CD14-positive monocyte (primary cell): ENCODE results near the gene ATP6V1G1. TPM values are rescaled to one million over a fixed set of nuclear protein-coding genes. Genes with fewer than 3 reads are reported as not detected.

Experiments
- DNase-seq, 3 donors: peaks; one replicate each; pipeline ENCODE4 v3.0.0-alpha.2; 2011 to 2022
- H2AFZ ChIP-seq: 2 replicates; pipeline ENCODE4 v1.6.0; 2012; ENCODE audit warnings: mild to moderate bottlenecking, low read depth, low read length, inconsistent platforms; ENCODE audit not compliant: insufficient read depth, poor library complexity, severe bottlenecking
- H3K27ac ChIP-seq, 2 donors: 1 replicate in 1 of 2; 2 replicates in 1 of 2; pipeline ENCODE4 v1.5.1; 2012 to 2013; ENCODE audit warnings: low read length in 2 of 2, control low read depth in 1 of 2, inconsistent platforms in 1 of 2, low read depth in 1 of 2, mild to moderate bottlenecking in 1 of 2
- H3K27me3 ChIP-seq, 2 donors: one replicate each; pipeline versions ENCODE4 v1.6.0 to v1.6.1; 2011 to 2013; ENCODE audit warnings: low read length in 2 of 2; ENCODE audit not compliant: control insufficient read depth in 2 of 2, insufficient read depth in 2 of 2
- H3K36me3 ChIP-seq, 2 donors: replicated peaks in 1 of 2; 1 replicate in 1 of 2; 2 replicates in 1 of 2; pipeline versions ENCODE4 v1.5.1 to v1.6.1; 2012 to 2013; ENCODE audit warnings: low read length in 2 of 2, control low read depth in 1 of 2, inconsistent platforms in 1 of 2, mild to moderate bottlenecking in 1 of 2; ENCODE audit not compliant: insufficient read depth in 2 of 2, control insufficient read depth in 1 of 2
- H3K4me1 ChIP-seq, 2 donors: 1 replicate in 1 of 2; 2 replicates in 1 of 2; pipeline versions ENCODE4 v1.5.1 to v1.6.1; 2012 to 2013; ENCODE audit warnings: low read length in 2 of 2, control low read depth in 1 of 2, inconsistent platforms in 1 of 2, mild to moderate bottlenecking in 1 of 2, moderate library complexity in 1 of 2; ENCODE audit not compliant: insufficient read depth in 2 of 2, control insufficient read depth in 1 of 2
- H3K4me2 ChIP-seq: replicated peaks from 2 replicates; pipeline ENCODE3; 2012; ENCODE audit warnings: low read length, moderate library complexity, mild to moderate bottlenecking; ENCODE audit not compliant: poor library complexity, severe bottlenecking; ENCODE audit errors: extremely low read depth
- H3K4me3 ChIP-seq, 3 experiments: fragments of 200-600 bp in 1 of 3; sonication (generic) in 1 of 3; replicated peaks in 1 of 3; 1 replicate in 2 of 3; 2 replicates in 1 of 3; pipeline ENCODE4 v1.5.1; 2011 to 2013; ENCODE audit warnings: low read length in 3 of 3, mild to moderate bottlenecking in 3 of 3, control low read depth in 2 of 3, low read depth in 2 of 3, inconsistent platforms in 1 of 3, moderate library complexity in 1 of 3
- H3K79me2 ChIP-seq: 2 replicates; pipeline ENCODE4 v1.6.0; 2012; ENCODE audit warnings: mild to moderate bottlenecking, control low read depth, inconsistent platforms, low read length, moderate library complexity; ENCODE audit not compliant: insufficient read depth
- H3K9ac ChIP-seq: 2 replicates; pipeline ENCODE4 v1.6.0; 2017; ENCODE audit warnings: low read length, mild to moderate bottlenecking; ENCODE audit not compliant: insufficient read depth, poor library complexity, severe bottlenecking
- H3K9me3 ChIP-seq, 2 donors: replicated peaks in 1 of 2; 1 replicate in 1 of 2; 2 replicates in 1 of 2; pipeline versions ENCODE4 v1.5.1 to v1.6.1; 2012 to 2013; ENCODE audit warnings: low read length in 2 of 2, control low read depth in 1 of 2; ENCODE audit not compliant: control insufficient read depth in 1 of 2, insufficient read depth in 1 of 2
- H4K20me1 ChIP-seq: 2 replicates; pipeline ENCODE4 v1.6.0; 2012; ENCODE audit warnings: mild to moderate bottlenecking, low read length, control low read depth, moderate library complexity; ENCODE audit not compliant: insufficient read depth
- H3K27ac Mint-ChIP-seq, 7 donors: one replicate each; pipeline ENCODE4 v1.8.0; 2020; ENCODE audit warnings: mild to moderate bottlenecking in 7 of 7, mixed read lengths in 7 of 7, moderate library complexity in 6 of 7, inconsistent platforms in 2 of 7
- H3K27me3 Mint-ChIP-seq, 3 donors: one replicate each; pipeline ENCODE4 v1.8.0; 2021 to 2022; ENCODE audit warnings: low read depth in 3 of 3, mild to moderate bottlenecking in 3 of 3, mixed read lengths in 3 of 3, moderate library complexity in 3 of 3, inconsistent platforms in 1 of 3
- H3K36me3 Mint-ChIP-seq, 2 donors: one replicate each; pipeline ENCODE4 v1.8.0; 2020; ENCODE audit warnings: mixed read lengths in 2 of 2, inconsistent platforms in 1 of 2, mild to moderate bottlenecking in 1 of 2
- H3K4me1 Mint-ChIP-seq: one replicate; pipeline ENCODE4 v1.8.0; 2020; ENCODE audit warnings: mild to moderate bottlenecking, mixed read lengths
- H3K4me3 Mint-ChIP-seq, 2 donors: one replicate each; pipeline ENCODE4 v1.8.0; 2020; ENCODE audit warnings: mild to moderate bottlenecking in 2 of 2, mixed read lengths in 2 of 2, moderate library complexity in 1 of 2
- H3K9me3 Mint-ChIP-seq, 7 donors: one replicate each; pipeline ENCODE4 v1.8.0; 2020 to 2022; ENCODE audit warnings: mixed read lengths in 7 of 7, mild to moderate bottlenecking in 6 of 7, moderate library complexity in 6 of 7, inconsistent platforms in 2 of 7
- CTCF ChIP-seq: fragments of 200-600 bp; IDR thresholded peaks from one replicate; pipeline ENCODE4 v1.8.0; 2022; ENCODE audit warnings: antibody characterized with exemption, mild to moderate bottlenecking
- WGBS: methylation state at CpG from one replicate; pipeline ENCODE4 v1.1.5; 2013; ENCODE audit warnings: missing lambda C conversion rate; ENCODE audit not compliant: insufficient coverage; 5-methylcytosine and 5-hydroxymethylcytosine counted together
- intact Hi-C, 2 donors: fragments of 100-400 bp; cut with micrococcal nuclease; formaldehyde crosslinking; loops; one replicate each; pipeline versions ENCODE4 v1.15.0 to v1.15.1; 2023
- polyA minus RNA-seq: library from RNA; depleted of rRNA, polyadenylated mRNA; stranded (reverse); fragments of >200 nt; gene quantifications from 2 replicates; pipeline ENCODE4 v1.2.3, GENCODE V29; 2012
- polyA plus RNA-seq, 3 donors: library from polyadenylated mRNA; depleted of rRNA in 1 of 3; unstranded in 2 of 3; stranded (reverse) in 1 of 3; fragments of 300-500 nt in 2 of 3; fragments of >200 nt in 1 of 3; fragmentation: Illumina TruSeq in 2 of 3; gene quantifications; 1 replicate in 2 of 3; 2 replicates in 1 of 3; pipeline ENCODE4 v1.2.3, GENCODE V29; 2012 to 2021
- total RNA-seq, 12 experiments: library from RNA in 1 of 12; stranded (reverse) in 1 of 12; fragments of 120-200 nt in 1 of 12; gene quantifications; one replicate each; pipeline ENCODE4 v1.2.4 and lab custom pipeline; 2013 to 2026; ENCODE audit warnings: mixed read lengths in 6 of 12, inconsistent platforms in 1 of 12

Gene ATP6V1G1
- total RNA-seq (2013), result 171 TPM
- polyA plus RNA-seq (100 to 1,000 TPM; 146 to 226 (median 214) TPM), polyA minus RNA-seq (55.0 and 89.0 TPM in 2 replicates), total RNA-seq (lab: John Stamatoyannopoulos, UW) (55.5 to 141 (median 107) reads per million in 11 experiments)

GRCh38 chr9:114587345-114588202, at the start of gene ATP6V1G1:
TSS of gene ATP6V1G1 (plus strand) at chr9:114587769. CDS start at chr9:114587839, 70 bp downstream.
- peaks cover 33% of the 10 kb centered on the region for H4K20me1 ChIP-seq
- Mint-ChIP-seq H3K4me3 (peak within 1 kb of the TSS; percentile 96 to 99), H3K36me3 (peaks cover 4 to 5% of the 10 kb centered on the region in 2 donors), H3K27me3 (no peaks in the 10 kb centered on the region), H3K9me3 (peaks cover 0 to 5% (median 0%) of the 10 kb centered on the region in 7 donors), H3K27ac (peak within 1 kb of the TSS; percentile 97 to 100 (median 99)), H3K4me1 (peaks cover 46% of the 10 kb centered on the region)
- no peaks in the 10 kb centered on the region for H3K27me3 ChIP-seq
- H3K4me3 ChIP-seq, result peak within 1 kb of the TSS; percentile 67 to 89 (median 87)
- peak within 1 kb of the TSS; percentile 97 for H3K9ac ChIP-seq
- peaks cover 51% of the 10 kb centered on the region for H3K79me2 ChIP-seq
- H3K36me3 ChIP-seq, result peaks cover 0 to under 1% of the 10 kb centered on the region in 2 donors
- peak; percentile 99 to 100 (median 99) for DNase-seq
- peak within 1 kb of the TSS; percentile 96 for H3K27ac ChIP-seq
- under 1% methylated on average over 47 of the region's 52 CpGs for WGBS
- peak within 1 kb of the TSS; percentile 93 for H2AFZ ChIP-seq
- no peak for TF ChIP-seq CTCF
- intact Hi-C loops, result loop anchor here in 1 of 2 donors (5.0 kb wide), 1 partner anchor 80 kb away; the partner anchor contains the start of gene WHRN
- peak within 1 kb of the TSS; percentile 95 for H3K4me2 ChIP-seq
- peaks cover 48 to 55% of the 10 kb centered on the region in 2 donors for H3K4me1 ChIP-seq
- no peaks in the 10 kb centered on the region for H3K9me3 ChIP-seq

GRCh38 chr9:114538241-114538640, 49.3 kb upstream of the ATP6V1G1 start:
- no peak overlapping the region for H3K4me3 Mint-ChIP-seq
- H3K9ac ChIP-seq, result no peak overlapping the region
- H3K27ac Mint-ChIP-seq, result no peak overlapping the region
- no peaks in the 10 kb centered on the region for H4K20me1 ChIP-seq
- peak in 1 of 3 donors; percentile 38 for DNase-seq
- H3K4me1 Mint-ChIP-seq, result peaks cover 4% of the 10 kb centered on the region
- TF ChIP-seq CTCF, result no peak
- H3K4me2 ChIP-seq, result no peak overlapping the region
- H3K27me3 Mint-ChIP-seq, result peaks cover 0 to 7% (median 0%) of the 10 kb centered on the region in 3 donors
- H3K27me3 ChIP-seq, result no peaks in the 10 kb centered on the region
- H3K9me3 Mint-ChIP-seq, result peaks cover 0 to 3% (median 0%) of the 10 kb centered on the region in 7 donors
- no peaks in the 10 kb centered on the region for H3K36me3 ChIP-seq
- H3K4me1 ChIP-seq, result no peaks in the 10 kb centered on the region
- H3K9me3 ChIP-seq, result no peaks in the 10 kb centered on the region
- intact Hi-C loops, result no loop called here
- H3K79me2 ChIP-seq, result no peaks in the 10 kb centered on the region
- H2AFZ ChIP-seq, result no peak overlapping the region
- H3K36me3 Mint-ChIP-seq, result no peaks in the 10 kb centered on the region
- WGBS, result 47% methylated on average over 5 of the region's 5 CpGs
- H3K4me3 ChIP-seq, result no peak overlapping the region
- no peak overlapping the region for H3K27ac ChIP-seq
